H1 (cell line): Measurements from ENCODE around the gene NEU2. TPM values are rescaled to one million over a fixed set of nuclear protein-coding genes. Genes with fewer than 3 reads are reported as not detected.

Experiments used
- CTCF ChIA-PET: fragments of 300-600 bp; sonication (Branson Sonifier 250); formaldehyde crosslinking; loops from one replicate; lab custom pipeline; 2021; ENCODE audit not compliant: partially characterized antibody; lab: Charles Lee
- POLR2A ChIA-PET: fragments of 300-600 bp; sonication (Branson Sonifier 250); formaldehyde crosslinking; loops from one replicate; lab custom pipeline; 2021; ENCODE audit warnings: inconsistent platforms; ENCODE audit not compliant: partially characterized antibody; lab: Charles Lee
- DNase-seq, 2 experiments: peaks; one replicate each; pipeline versions ENCODE4 v3.0.0 to v3.0.0-alpha.2; 2010 to 2022; ENCODE audit warnings: low spot score in 2 of 2, low read depth in 1 of 2, mixed read lengths in 1 of 2
- FAIRE-seq: peaks from 2 replicates; lab custom pipeline; 2011; peaks lifted over from hg19 to GRCh38; lab: Jason Lieb, UNC
- H2AFZ ChIP-seq: 2 replicates; pipeline ENCODE4 v1.8.1; 2012; ENCODE audit warnings: low read length, inconsistent platforms
- H2AK5ac ChIP-seq: 2 replicates; pipeline ENCODE4 v1.6.1; 2013; ENCODE audit warnings: low read depth, low read length
- H2BK120ac ChIP-seq: replicated peaks from 2 replicates; pipeline ENCODE3; 2013; ENCODE audit warnings: low read depth, low read length, inconsistent platforms
- H2BK12ac ChIP-seq: 2 replicates; pipeline ENCODE4 v1.6.1; 2013; ENCODE audit warnings: low read depth, low read length
- H2BK15ac ChIP-seq: 2 replicates; pipeline ENCODE4 v1.6.1; 2013; ENCODE audit warnings: low read length
- H2BK20ac ChIP-seq: 2 replicates; pipeline ENCODE4 v1.6.1; 2013; ENCODE audit warnings: low read length
- H2BK5ac ChIP-seq: 2 replicates; pipeline ENCODE4 v1.6.1; 2013; ENCODE audit warnings: low read depth, low read length
- H3K14ac ChIP-seq: 2 replicates; pipeline ENCODE4 v1.6.1; 2013; ENCODE audit warnings: inconsistent platforms; ENCODE audit not compliant: insufficient read length
- H3K18ac ChIP-seq: 2 replicates; pipeline ENCODE4 v1.6.1; 2013; ENCODE audit warnings: low read length; ENCODE audit errors: extremely low read depth
- H3K23ac ChIP-seq: 2 replicates; pipeline ENCODE4 v1.6.1; 2013; ENCODE audit warnings: inconsistent platforms; ENCODE audit not compliant: insufficient read length
- H3K23me2 ChIP-seq: 2 replicates; pipeline ENCODE4 v1.6.1; 2013; ENCODE audit warnings: low read depth, low read length
- H3K27ac ChIP-seq: 2 replicates; pipeline ENCODE4 v1.6.1; 2011; ENCODE audit warnings: low read depth, low read length, inconsistent platforms
- H3K27me3 ChIP-seq, 4 experiments: replicated peaks in 1 of 4; 1 replicate in 1 of 4; 2 replicates in 3 of 4; pipeline versions ENCODE4 v1.6.1 to v1.8.1; 2011 to 2013; ENCODE audit warnings: low read length in 3 of 4, mild to moderate bottlenecking in 3 of 4, inconsistent platforms in 2 of 4, mixed read lengths in 2 of 4, moderate library complexity in 1 of 4; ENCODE audit not compliant: control insufficient read depth in 3 of 4, insufficient read depth in 3 of 4; ENCODE audit errors: extremely low read depth in 1 of 4
- H3K36me3 ChIP-seq, 4 experiments: 2 replicates each; pipeline versions ENCODE4 v1.6.1 to v1.8.1; 2011 to 2013; ENCODE audit warnings: mild to moderate bottlenecking in 4 of 4, low read length in 3 of 4, moderate library complexity in 2 of 4, control low read depth in 1 of 4, inconsistent platforms in 1 of 4; ENCODE audit not compliant: insufficient read depth in 4 of 4, control insufficient read depth in 2 of 4
- H3K4ac ChIP-seq: replicated peaks from 2 replicates; pipeline ENCODE3; 2013; ENCODE audit warnings: low read length, low read depth, mixed read lengths, inconsistent platforms; ENCODE audit not compliant: insufficient read length
- H3K4me1 ChIP-seq, 4 experiments: replicated peaks in 1 of 4; 1 replicate in 1 of 4; 2 replicates in 3 of 4; pipeline versions ENCODE4 v1.6.1 to v1.8.1; 2011 to 2013; ENCODE audit warnings: low read length in 3 of 4, inconsistent platforms in 2 of 4, mixed read lengths in 1 of 4; ENCODE audit not compliant: insufficient read depth in 4 of 4, control insufficient read depth in 3 of 4
- H3K4me2 ChIP-seq, 2 experiments: 2 replicates each; pipeline versions ENCODE4 v1.6.1 to v1.8.1; 2011 to 2013; ENCODE audit warnings: low read depth in 2 of 2, low read length in 2 of 2, control low read depth in 1 of 2, inconsistent platforms in 1 of 2, mild to moderate bottlenecking in 1 of 2; ENCODE audit not compliant: insufficient read depth in 1 of 2
- H3K4me3 ChIP-seq, 4 experiments: fragments of 200-600, 300-600 bp in 1 of 4; sonication (generic), shearing (Covaris generic), sonication (Bioruptor Twin) in 1 of 4; 2 replicates each; pipeline versions ENCODE4 v1.5.1 to v1.8.1; 2011 to 2016; ENCODE audit warnings: low read length in 4 of 4, low read depth in 3 of 4, control low read depth in 2 of 4, inconsistent platforms in 2 of 4, mild to moderate bottlenecking in 2 of 4, mixed read lengths in 1 of 4, moderate library complexity in 1 of 4; ENCODE audit not compliant: insufficient read depth in 2 of 4; ENCODE audit errors: extremely low read depth in 1 of 4
- H3K56ac ChIP-seq: replicated peaks from 2 replicates; pipeline ENCODE3; 2013; ENCODE audit warnings: low read depth, mild to moderate bottlenecking, mixed read lengths, low read length, inconsistent platforms; ENCODE audit not compliant: insufficient read length
- H3K79me1 ChIP-seq: 2 replicates; pipeline ENCODE4 v1.6.1; 2013; ENCODE audit warnings: low read depth, low read length, control low read depth
- H3K79me2 ChIP-seq, 2 experiments: 2 replicates each; pipeline versions ENCODE4 v1.6.1 to v1.8.1; 2012 to 2013; ENCODE audit warnings: low read length in 2 of 2, mild to moderate bottlenecking in 2 of 2, inconsistent platforms in 1 of 2; ENCODE audit not compliant: insufficient read depth in 2 of 2, control insufficient read depth in 1 of 2
- H3K9ac ChIP-seq, 4 experiments: replicated peaks in 1 of 4; 1 replicate in 1 of 4; 2 replicates in 3 of 4; pipeline versions ENCODE4 v1.6.1 to v1.8.1; 2011 to 2013; ENCODE audit warnings: low read depth in 3 of 4, low read length in 3 of 4, control low read depth in 2 of 4, mild to moderate bottlenecking in 2 of 4, moderate library complexity in 2 of 4, inconsistent platforms in 1 of 4; ENCODE audit errors: extremely low read depth in 1 of 4
- H3K9me3 ChIP-seq, 2 experiments: 2 replicates each; pipeline versions ENCODE4 v1.6.1 to v1.8.1; 2012 to 2013; ENCODE audit warnings: mild to moderate bottlenecking in 2 of 2, moderate library complexity in 2 of 2, control low read depth in 1 of 2, inconsistent platforms in 1 of 2, low read depth in 1 of 2, low read length in 1 of 2, mixed read lengths in 1 of 2; ENCODE audit not compliant: insufficient read depth in 2 of 2
- H4K20me1 ChIP-seq, 2 experiments: replicated peaks in 1 of 2; 2 replicates each; pipeline versions ENCODE3 to v1.8.1; 2011 to 2013; ENCODE audit warnings: inconsistent platforms in 2 of 2, low read length in 2 of 2, mild to moderate bottlenecking in 1 of 2; ENCODE audit not compliant: insufficient read depth in 2 of 2, control insufficient read depth in 1 of 2
- H4K5ac ChIP-seq: 2 replicates; pipeline ENCODE4 v1.6.1; 2013; ENCODE audit warnings: low read length, low read depth, mixed read lengths, inconsistent platforms; ENCODE audit not compliant: insufficient read length
- H4K8ac ChIP-seq: 2 replicates; pipeline ENCODE4 v1.8.0; 2013; ENCODE audit warnings: mild to moderate bottlenecking, moderate library complexity, low read length, inconsistent platforms; ENCODE audit not compliant: insufficient read depth; ENCODE audit errors: extremely low read depth
- H4K91ac ChIP-seq: replicated peaks from 2 replicates; pipeline ENCODE3; 2013; ENCODE audit warnings: low read length, mixed read lengths, inconsistent platforms; ENCODE audit not compliant: insufficient read length
- CTBP2 ChIP-seq: IDR thresholded peaks from 2 replicates; pipeline ENCODE4 v1.7.0; 2011; ENCODE audit warnings: borderline replicate concordance, mild to moderate bottlenecking, moderate library complexity, mixed read lengths, low read length; ENCODE audit not compliant: insufficient read depth, insufficient read length
- JUND ChIP-seq: IDR thresholded peaks from 2 replicates; pipeline ENCODE4 v1.6.1; 2011; ENCODE audit warnings: mild to moderate bottlenecking, improper control_type of control experiment, low read length
- KDM5A ChIP-seq: fragments of 200-600 bp; IDR thresholded peaks from 2 replicates; pipeline ENCODE4 v1.7.1; 2012; ENCODE audit warnings: mild to moderate bottlenecking, low read length, inconsistent platforms, mixed read lengths
- PHF8 ChIP-seq: fragments of 200-600 bp; sonication (generic); conservative IDR thresholded peaks from 2 replicates; pipeline ENCODE4 v1.7.1; 2012; ENCODE audit warnings: low read depth, mild to moderate bottlenecking, inconsistent platforms, low read length, moderate library complexity
- SIRT6 ChIP-seq: IDR thresholded peaks from one replicate; pipeline ENCODE4 v1.7.1; 2012; ENCODE audit warnings: low read length, inconsistent platforms
- WGBS, 2 experiments: shearing (Covaris generic) in 1 of 2; methylation state at CpG; one replicate each; pipeline versions ENCODE4 v1.1.6 to v1.1.7; 2013 to 2015; ENCODE audit warnings: low lambda C conversion rate in 2 of 2, mixed read lengths in 2 of 2, inconsistent platforms in 1 of 2, low coverage in 1 of 2, missing lambda C conversion rate in 1 of 2; ENCODE audit not compliant: insufficient replicate concordance in 2 of 2, insufficient coverage in 1 of 2, insufficient read length in 1 of 2; ENCODE audit errors: extremely low coverage in 1 of 2, missing lambda C conversion rate in 1 of 2; 5-methylcytosine and 5-hydroxymethylcytosine counted together
- polyA plus RNA-seq, 7 experiments: library from polyadenylated mRNA; depleted of rRNA in 3 of 7; stranded (reverse) in 5 of 7; unstranded in 2 of 7; fragments of >200 nt in 5 of 7; fragments of 200-250 nt in 2 of 7; gene quantifications; 1 replicate in 5 of 7; 2 replicates in 1 of 7; 4 replicates in 1 of 7; pipeline versions ENCODE4 v1.2.1 to v1.2.3, GENCODE V29; 2011 to 2013; ENCODE audit warnings: missing spikeins in 2 of 7, mixed read lengths in 2 of 7
- total RNA-seq: library from RNA; stranded (reverse); fragmentation: NEBNext Ultra II Directional; extraction: Animal tissue kit (Norgen Biotek cat#: 25700); gene quantifications from 2 replicates; pipeline ENCODE4 v1.2.1, GENCODE V29; 2021

Gene NEU2
- total and polyA plus RNA-seq, 2 of the 8 experiments (the other 6 are each of a cell fraction or from before 2014, with no cell fraction given): 0.12 TPM; not detected in 1

- Histone ChIP-seq H3K23me2 (no peaks in the 10 kb centered on the region), H3K9ac (no peak overlapping the region), H3K4ac (no peak overlapping the region), H4K5ac (no peak overlapping the region), H3K27me3 (no peaks in the 10 kb centered on the region), H2BK15ac (no peak overlapping the region; the same call in 1 of the 2 replicates), H3K4me2 (no peak overlapping the region), H3K79me1 (no peaks in the 10 kb centered on the region), H3K23ac (no peak overlapping the region), H2AK5ac (no peak overlapping the region), H2BK5ac (no peak overlapping the region)
- CTCF ChIA-PET: interaction anchor here (0.8 to 1.7 kb wide), 3 partner anchors 28 to 120 kb away, joined by 3 read pairs; no protein-coding TSS in a partner anchor
- TF ChIP-seq CTBP2 (no peak), KDM5A (no peak), PHF8 (no peak), JUND (no peak), SIRT6 (no peak)
- TF ChIP-seq, all 59 proteins: peak for 0
- POLR2A ChIA-PET: no interaction called here
- Histone ChIP-seq H3K14ac (no peak overlapping the region), H3K79me2 (no peaks in the 10 kb centered on the region), H4K20me1 (no peaks in the 10 kb centered on the region), H2BK120ac (no peak overlapping the region), H3K27ac (no peak overlapping the region), H2AFZ (no peak overlapping the region), H3K36me3 (no peaks in the 10 kb centered on the region), H4K8ac (peak overlapping the region; percentile 85; the same call in 1 of the 2 replicates), H2BK12ac (no peak overlapping the region), H4K91ac (no peak overlapping the region), H2BK20ac (no peak overlapping the region), H3K56ac (no peak overlapping the region), H3K4me3 (no peak overlapping the region), H3K4me1 (no peaks in the 10 kb centered on the region; a peak in 1 of 7 replicates), H3K9me3 (no peaks in the 10 kb centered on the region), H3K18ac (no peak overlapping the region)
- FAIRE-seq (no peak), DNase-seq (no peak)
- WGBS, 2 experiments: 95% methylated on average over 20 of the region's 20 CpGs; no CpG with 5 or more reads in 1 of the 2 experiments
Observed at GRCh38 chr2:233000886-233001750, 31.4 kb upstream of the NEU2 start.
